Measurements from ENCODE around the gene PARVA.

Gene PARVA

DNA sequence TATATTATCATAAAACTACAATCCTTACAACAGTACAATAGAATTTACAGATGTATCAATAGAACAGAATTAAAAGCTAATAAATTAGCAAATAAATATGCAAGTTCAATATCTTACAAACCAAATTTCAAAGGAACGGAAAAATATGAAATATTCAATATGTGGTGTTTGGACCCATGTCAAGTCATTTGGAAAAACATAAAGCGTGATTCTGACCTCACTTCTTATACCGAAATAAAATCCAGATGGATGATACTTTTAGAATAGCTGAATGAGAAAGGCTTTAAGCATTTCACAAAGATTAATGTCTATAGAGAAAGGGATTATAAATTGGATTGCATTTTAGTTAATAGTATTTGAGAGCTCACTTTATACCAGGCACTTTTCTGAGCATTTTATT is 204.0 kb downstream of the PARVA start:
- in situ Hi-C loops (cut with MboI; ENCODE audit: low sequenced_read_pairs) = no loop called here
- DNase-seq (ENCODE audit: low spot score in 2 of 2) = no peak
- no peaks in the 10 kb centered on the region for H3K9me3 ChIP-seq
- peaks cover 5% of the 10 kb centered on the region; the same call in 1 of the 2 replicates for H3K27me3 ChIP-seq (ENCODE audit: low read depth)
- H3K4me1 ChIP-seq = peaks cover 3% of the 10 kb centered on the region; the same call in 1 of the 2 replicates
- H3K36me3 ChIP-seq (replicated peaks) = no peaks in the 10 kb centered on the region
- no peak overlapping the region for H3K4me3 ChIP-seq

GRCh38 chr11:12581923-12582322 is 204.6 kb downstream of the PARVA start:
- H3K4me1 ChIP-seq = no peaks in the 10 kb centered on the region
- peaks cover 5% of the 10 kb centered on the region; the same call in 1 of the 2 replicates for H3K27me3 ChIP-seq (ENCODE audit: low read depth)
- H3K36me3 ChIP-seq (replicated peaks) = no peaks in the 10 kb centered on the region
- no peak overlapping the region for H3K4me3 ChIP-seq
- no peaks in the 10 kb centered on the region for H3K9me3 ChIP-seq
- in situ Hi-C loops (cut with MboI; ENCODE audit: low sequenced_read_pairs) = no loop called here
- DNase-seq (ENCODE audit: low spot score in 2 of 2) = no peak
